ENCODE measurements around the gene BBX. TPM values are rescaled to one million over a fixed set of nuclear protein-coding genes. Genes with fewer than 3 reads are reported as not detected.
A peak's percentile ranks its signal among the peaks of the same experiment; 100 is the strongest.

BBX gene
- total RNA-seq, result 52.5 and 97.6 TPM in 2 replicates

GRCh38 chr3:107522510-107523288 is at the start of gene BBX:
TSS of gene BBX (plus strand) at chr3:107522962. CDS start at chr3:107710461, 187,499 bp downstream.
- peak within 1 kb of the TSS; percentile 95 for H3K4me3 ChIP-seq (ENCODE audit: low read depth, low read length)
- DNase-seq (ENCODE audit: low read depth), result peak; percentile 98
- no peak for TF ChIP-seq CTCF (IDR thresholded peaks at IDR 0.05; ENCODE audit: insufficient read depth, low read depth, low read length)

- H3K4me3 ChIP-seq (ENCODE audit: low read depth, low read length), result no peak overlapping the region
- DNase-seq (ENCODE audit: low read depth), result no peak
- TF ChIP-seq CTCF (IDR thresholded peaks at IDR 0.05; ENCODE audit: insufficient read depth, low read depth, low read length), result no peak
Observed at GRCh38 chr3:107476462-107476861, 46.3 kb upstream of the BBX start.

GRCh38 chr3:107487490-107487889 is 35.3 kb upstream of the BBX start:
- TF ChIP-seq CTCF (IDR thresholded peaks at IDR 0.05; ENCODE audit: insufficient read depth, low read depth, low read length), result no peak
- H3K4me3 ChIP-seq (ENCODE audit: low read depth, low read length), result no peak overlapping the region
- no peak for DNase-seq (ENCODE audit: low read depth)

- DNase-seq (ENCODE audit: low read depth), result peak; percentile 13
- TF ChIP-seq CTCF (IDR thresholded peaks at IDR 0.05; ENCODE audit: insufficient read depth, low read depth, low read length), result no peak
- no peak overlapping the region for H3K4me3 ChIP-seq (ENCODE audit: low read depth, low read length)
Observed at GRCh38 chr3:107488942-107489341, 33.8 kb upstream of the BBX start.

- no peak overlapping the region for H3K4me3 ChIP-seq (ENCODE audit: low read depth, low read length)
- TF ChIP-seq CTCF (IDR thresholded peaks at IDR 0.05; ENCODE audit: insufficient read depth, low read depth, low read length), result no peak
- DNase-seq (ENCODE audit: low read depth), result no peak
Observed at GRCh38 chr3:107493134-107493533, 29.6 kb upstream of the BBX start.

- no peak for DNase-seq (ENCODE audit: low read depth)
- H3K4me3 ChIP-seq (ENCODE audit: low read depth, low read length), result no peak overlapping the region
- TF ChIP-seq CTCF (IDR thresholded peaks at IDR 0.05; ENCODE audit: insufficient read depth, low read depth, low read length), result no peak
Observed at GRCh38 chr3:107496855-107497254, 25.9 kb upstream of the BBX start.

- TF ChIP-seq CTCF (IDR thresholded peaks at IDR 0.05; ENCODE audit: insufficient read depth, low read depth, low read length), result no peak
- no peak for DNase-seq (ENCODE audit: low read depth)
- no peak overlapping the region for H3K4me3 ChIP-seq (ENCODE audit: low read depth, low read length)
Observed at GRCh38 chr3:107498646-107499045, 24.1 kb upstream of the BBX start.
